ENCODE data around the gene FAM221A. TPM values are rescaled to one million over a fixed set of nuclear protein-coding genes. Genes with fewer than 3 reads are reported as not detected.
"Not testable (repeated sequence)": the region's sequence is repeated elsewhere in the genome, so short reads cannot be mapped to it uniquely, and the experiment has no call there.

Gene FAM221A
- total and polyA plus RNA-seq, 4 donors, result 9.2 to 18.3 (median 11.1) TPM

DNA sequence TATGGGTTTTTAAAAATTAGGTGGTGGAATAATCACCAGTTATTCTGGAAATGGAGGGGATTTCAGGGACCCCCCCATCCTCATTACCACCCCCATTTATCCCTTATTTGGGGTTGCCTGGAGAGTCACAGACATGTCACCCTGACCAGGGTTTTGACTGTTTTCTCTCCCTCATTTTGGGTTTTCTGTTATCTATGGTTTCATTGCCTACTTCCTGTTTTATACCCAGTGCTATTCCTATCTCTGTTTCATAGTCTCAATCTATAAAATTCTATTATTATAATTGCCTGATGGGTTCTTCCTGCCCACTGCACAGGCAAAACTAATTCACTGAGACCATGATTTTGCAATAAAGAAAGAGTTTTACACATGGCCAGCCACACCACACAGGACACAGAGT is 15.9 kb upstream of the FAM221A start:
- peaks cover 0 to 4% (median 0%) of the 10 kb centered on the region in 5 donors for H3K4me1 ChIP-seq (ENCODE audit: control insufficient read depth in 5 of 5, insufficient read depth in 5 of 5, low read length in 5 of 5)
- TF ChIP-seq, protein P1, sequence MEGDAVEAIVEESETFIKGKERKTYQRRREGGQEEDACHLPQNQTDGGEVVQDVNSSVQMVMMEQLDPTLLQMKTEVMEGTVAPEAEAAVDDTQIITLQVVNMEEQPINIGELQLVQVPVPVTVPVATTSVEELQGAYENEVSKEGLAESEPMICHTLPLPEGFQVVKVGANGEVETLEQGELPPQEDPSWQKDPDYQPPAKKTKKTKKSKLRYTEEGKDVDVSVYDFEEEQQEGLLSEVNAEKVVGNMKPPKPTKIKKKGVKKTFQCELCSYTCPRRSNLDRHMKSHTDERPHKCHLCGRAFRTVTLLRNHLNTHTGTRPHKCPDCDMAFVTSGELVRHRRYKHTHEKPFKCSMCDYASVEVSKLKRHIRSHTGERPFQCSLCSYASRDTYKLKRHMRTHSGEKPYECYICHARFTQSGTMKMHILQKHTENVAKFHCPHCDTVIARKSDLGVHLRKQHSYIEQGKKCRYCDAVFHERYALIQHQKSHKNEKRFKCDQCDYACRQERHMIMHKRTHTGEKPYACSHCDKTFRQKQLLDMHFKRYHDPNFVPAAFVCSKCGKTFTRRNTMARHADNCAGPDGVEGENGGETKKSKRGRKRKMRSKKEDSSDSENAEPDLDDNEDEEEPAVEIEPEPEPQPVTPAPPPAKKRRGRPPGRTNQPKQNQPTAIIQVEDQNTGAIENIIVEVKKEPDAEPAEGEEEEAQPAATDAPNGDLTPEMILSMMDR (IDR thresholded peaks at IDR 0.05; ENCODE audit: control extremely low read depth, extremely low read depth), result no peak
- no peak overlapping the region for H3K27ac ChIP-seq (ENCODE audit: low read depth in 1 of 2, low read length in 1 of 2)
- H3K9me3 ChIP-seq (ENCODE audit: control insufficient read depth in 4 of 4, insufficient read depth in 3 of 4, low read length in 3 of 4), result no peaks in the 10 kb centered on the region
- DNase-seq (no peak), ATAC-seq (ENCODE audit: insufficient read depth, low FRiP score) (no peak)
- H3K4me3 ChIP-seq, result no peak overlapping the region
- no peaks in the 10 kb centered on the region for H3K36me3 ChIP-seq (ENCODE audit: control insufficient read depth in 4 of 4, insufficient read depth in 4 of 4, low read length in 4 of 4)
- no peak overlapping the region for H3K9ac ChIP-seq (ENCODE audit: insufficient read depth in 1 of 2, low read length in 2 of 2)
- H3K27me3 ChIP-seq (ENCODE audit: control insufficient read depth in 3 of 3, insufficient read depth in 3 of 3, low read length in 2 of 3), result no peaks in the 10 kb centered on the region

DNA sequence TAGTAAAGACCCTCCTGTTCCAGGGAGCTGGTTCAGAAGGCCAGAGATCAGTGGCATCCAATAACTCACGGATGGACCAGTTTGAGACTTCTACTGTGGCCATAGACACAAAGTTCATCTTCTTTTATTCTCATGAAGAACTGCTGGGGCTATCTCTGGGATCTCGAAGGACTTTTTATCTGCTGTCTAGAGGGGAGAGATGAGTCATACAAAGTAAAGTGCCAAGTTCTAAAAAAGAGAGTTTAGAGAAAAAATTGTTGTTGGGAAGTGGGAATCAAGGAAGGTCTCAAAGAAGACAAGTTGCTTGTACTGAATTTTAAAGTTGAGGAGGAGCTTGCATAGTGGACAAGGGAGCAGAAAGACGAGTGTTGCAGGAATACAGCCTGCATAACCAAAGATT is 8.0 kb upstream of the FAM221A start:
- no peak overlapping the region for H3K9ac ChIP-seq (ENCODE audit: insufficient read depth in 1 of 2, low read length in 2 of 2)
- TF ChIP-seq, protein P1 (IDR thresholded peaks at IDR 0.05; ENCODE audit: control extremely low read depth, extremely low read depth), result no peak
- ATAC-seq (ENCODE audit: insufficient read depth, low FRiP score) (no peak), DNase-seq (no peak)
- peaks cover 0 to 3% (median 0%) of the 10 kb centered on the region in 3 donors for H3K27me3 ChIP-seq (ENCODE audit: control insufficient read depth in 3 of 3, insufficient read depth in 3 of 3, low read length in 2 of 3)
- no peaks in the 10 kb centered on the region for H3K9me3 ChIP-seq (ENCODE audit: control insufficient read depth in 4 of 4, insufficient read depth in 3 of 4, low read length in 3 of 4)
- H3K36me3 ChIP-seq (ENCODE audit: control insufficient read depth in 4 of 4, insufficient read depth in 4 of 4, low read length in 4 of 4), result no peaks in the 10 kb centered on the region
- H3K27ac ChIP-seq (ENCODE audit: low read depth in 1 of 2, low read length in 1 of 2), result no peak overlapping the region
- H3K4me1 ChIP-seq (ENCODE audit: control insufficient read depth in 5 of 5, insufficient read depth in 5 of 5, low read length in 5 of 5), result no peaks in the 10 kb centered on the region
- no peak overlapping the region for H3K4me3 ChIP-seq
- 75 to 89% methylated on average over 3 of the region's 3 CpGs for WGBS, 2 donors

DNA sequence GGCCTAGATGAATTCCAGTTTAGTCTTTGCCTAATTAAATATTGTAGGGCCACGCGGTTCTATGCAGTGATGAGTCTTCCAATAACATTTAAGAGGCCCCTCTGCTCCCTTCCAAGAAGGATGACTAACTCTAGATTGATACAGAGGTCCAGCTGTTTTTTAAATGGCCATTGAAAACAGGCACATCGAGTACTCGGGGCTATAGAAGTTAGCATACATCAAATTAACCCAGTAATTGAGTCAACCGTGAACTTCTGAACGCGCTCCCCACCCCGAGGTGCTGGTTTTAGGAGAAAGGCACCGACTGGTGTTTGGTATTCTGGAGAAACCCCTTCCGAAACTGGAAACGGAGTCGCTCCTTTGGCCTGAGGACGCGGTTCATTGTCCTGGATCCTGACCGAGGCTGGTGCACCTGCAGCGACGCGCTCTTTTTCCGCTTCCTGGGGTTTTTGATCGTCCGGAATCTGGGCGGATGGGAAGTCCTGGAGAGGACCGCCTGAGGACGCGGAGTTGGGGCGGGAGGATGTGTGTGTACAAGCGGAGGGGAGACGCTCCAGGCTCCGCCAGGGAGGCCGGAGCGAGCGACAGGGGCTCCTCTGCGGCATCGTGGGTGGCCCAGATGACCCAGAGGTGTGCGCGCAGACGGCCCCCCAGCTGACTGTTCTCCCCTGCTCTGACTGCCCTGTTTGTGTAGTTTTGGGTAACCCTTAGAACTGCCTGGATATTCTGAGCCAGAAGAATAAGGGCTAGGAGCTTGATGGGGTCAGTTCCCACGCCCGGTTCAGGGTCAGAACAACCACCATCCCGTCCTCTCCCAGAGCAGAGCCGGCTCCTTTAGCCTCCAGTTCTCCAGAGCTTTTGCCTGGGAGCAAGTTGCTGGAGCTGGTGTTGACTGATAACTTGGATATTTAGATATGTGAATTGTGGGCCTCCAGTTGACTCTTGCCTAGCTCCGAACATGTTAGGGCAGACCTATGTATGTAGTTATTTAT is 711 bp downstream of the FAM221A start:
- H3K27ac ChIP-seq (ENCODE audit: low read depth in 1 of 2, low read length in 1 of 2), result peak overlapping the region; percentile 80 to 96
- H3K9me3 ChIP-seq (ENCODE audit: control insufficient read depth in 4 of 4, insufficient read depth in 3 of 4, low read length in 3 of 4), result no peaks in the 10 kb centered on the region
- H3K4me1 ChIP-seq (ENCODE audit: control insufficient read depth in 5 of 5, insufficient read depth in 5 of 5, low read length in 5 of 5), result peaks cover 0 to 6% (median 3%) of the 10 kb centered on the region in 5 donors
- TF ChIP-seq, protein P1 (IDR thresholded peaks at IDR 0.05; ENCODE audit: control extremely low read depth, extremely low read depth), result no peak
- peaks cover 0 to 1% (median 0%) of the 10 kb centered on the region in 4 donors for H3K36me3 ChIP-seq (ENCODE audit: control insufficient read depth in 4 of 4, insufficient read depth in 4 of 4, low read length in 4 of 4)
- peak; percentile 67 for ATAC-seq (ENCODE audit: insufficient read depth, low FRiP score)
- 6 to 7% methylated on average over 42 of the region's 42 CpGs for WGBS, 2 donors
- peak overlapping the region; percentile 86 for H3K4me3 ChIP-seq
- H3K9ac ChIP-seq (ENCODE audit: insufficient read depth in 1 of 2, low read length in 2 of 2), result peak overlapping the region; percentile 70 to 82
- H3K27me3 ChIP-seq (ENCODE audit: control insufficient read depth in 3 of 3, insufficient read depth in 3 of 3, low read length in 2 of 3), result no peaks in the 10 kb centered on the region
- peak; percentile 75 to 80 (median 76) for DNase-seq

DNA sequence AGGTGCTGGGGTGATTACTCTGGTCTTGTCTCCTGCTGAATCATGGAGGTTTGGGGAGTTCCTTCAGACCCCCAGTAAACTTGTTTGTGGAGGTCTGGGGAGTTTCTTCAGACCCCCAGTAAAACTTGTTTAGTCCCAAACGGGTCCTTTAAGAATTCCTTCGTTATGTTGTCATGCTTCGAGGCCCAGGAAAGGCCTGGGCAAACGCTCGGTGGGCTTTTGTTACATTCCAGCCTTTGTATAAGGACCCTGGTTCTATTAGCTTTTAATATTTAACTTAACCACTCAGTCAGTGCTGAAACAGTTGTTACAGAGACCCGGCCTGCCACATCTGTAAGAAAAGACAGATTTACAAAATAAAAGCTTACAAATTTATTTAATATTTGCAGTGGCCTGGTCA is 4.0 kb downstream of the FAM221A start:
- not testable (repeated sequence) for H3K4me1 ChIP-seq (ENCODE audit: control insufficient read depth in 5 of 5, insufficient read depth in 5 of 5, low read length in 5 of 5); H3K27ac ChIP-seq (ENCODE audit: low read depth in 1 of 2, low read length in 1 of 2); ATAC-seq (ENCODE audit: insufficient read depth, low FRiP score); H3K9me3 ChIP-seq (ENCODE audit: control insufficient read depth in 4 of 4, insufficient read depth in 3 of 4, low read length in 3 of 4); H3K9ac ChIP-seq (ENCODE audit: insufficient read depth in 1 of 2, low read length in 2 of 2); H3K4me3 ChIP-seq; H3K27me3 ChIP-seq (ENCODE audit: control insufficient read depth in 3 of 3, insufficient read depth in 3 of 3, low read length in 2 of 3); H3K36me3 ChIP-seq (ENCODE audit: control insufficient read depth in 4 of 4, insufficient read depth in 4 of 4, low read length in 4 of 4)
- DNase-seq, result peak in 2 of 3 donors; percentile 15 to 35
- WGBS, 2 donors, result 77 to 86% methylated on average over 6 of the region's 6 CpGs

Measured in lung (tissue), 12 donors.